Hematopoietic multipotent progenitor cell treated with erythropoietin and hydrocortisone succinate and interleukin-3 and kit ligand, for 8 days (in vitro differentiated cells): Measurements from ENCODE around the gene SALL3.

Experiments used
- DNase-seq: peaks from one replicate; pipeline ENCODE4 v3.0.0-alpha.2; 2015

SALL3 gene

GRCh38 chr18:78981394-78981831 lies 1.8 kb downstream of the SALL3 start:
- no peak for DNase-seq

- no peak for DNase-seq
These were observed 2.5 kb downstream of the SALL3 start for GRCh38 chr18:78981989-78982620.

GRCh38 chr18:78983512-78983911 lies 3.9 kb downstream of the SALL3 start:
- DNase-seq = no peak

GRCh38 chr18:78984941-78985784 lies 5.5 kb downstream of the SALL3 start:
- DNase-seq = peak; percentile 50

- DNase-seq = peak; percentile 15
These were observed 6.4 kb downstream of the SALL3 start for GRCh38 chr18:78986018-78986481.

- no peak for DNase-seq
These were observed 11.8 kb downstream of the SALL3 start for GRCh38 chr18:78991446-78991845.

- no peak for DNase-seq
These were observed 12.7 kb downstream of the SALL3 start for GRCh38 chr18:78992041-78993011.

- no peak for DNase-seq
These were observed 13.7 kb downstream of the SALL3 start for GRCh38 chr18:78993014-78993926.

GRCh38 chr18:78994000-78994399 lies 14.4 kb downstream of the SALL3 start:
- no peak for DNase-seq

GRCh38 chr18:78994531-78994930 lies 14.9 kb downstream of the SALL3 start:
- DNase-seq = no peak

GRCh38 chr18:78994977-78995582 lies 15.5 kb downstream of the SALL3 start:
- DNase-seq = no peak

GRCh38 chr18:78995740-78996395 lies 16.2 kb downstream of the SALL3 start:
- DNase-seq = no peak

GRCh38 chr18:78996741-78997490 lies 17.3 kb downstream of the SALL3 start:
- DNase-seq = no peak

- no peak for DNase-seq
These were observed 18.9 kb downstream of the SALL3 start for GRCh38 chr18:78998371-78999071.

- DNase-seq = no peak
These were observed 20.3 kb downstream of the SALL3 start for GRCh38 chr18:78999939-79000338.

- DNase-seq = no peak
These were observed 21.4 kb downstream of the SALL3 start for GRCh38 chr18:79000997-79001396.

GRCh38 chr18:79005653-79006052 lies 26.0 kb downstream of the SALL3 start:
- no peak for DNase-seq

GRCh38 chr18:79006106-79006795 lies 26.6 kb downstream of the SALL3 start:
- no peak for DNase-seq

GRCh38 chr18:79007440-79007839 lies 27.8 kb downstream of the SALL3 start:
- no peak for DNase-seq
